Measurements from ENCODE around the gene XXYLT1. TPM values are rescaled to one million over a fixed set of nuclear protein-coding genes. Genes with fewer than 3 reads are reported as not detected.

Gene XXYLT1
- total and polyA plus RNA-seq, 9 donors = 17.2 to 30.7 (median 23.9) TPM

DNA sequence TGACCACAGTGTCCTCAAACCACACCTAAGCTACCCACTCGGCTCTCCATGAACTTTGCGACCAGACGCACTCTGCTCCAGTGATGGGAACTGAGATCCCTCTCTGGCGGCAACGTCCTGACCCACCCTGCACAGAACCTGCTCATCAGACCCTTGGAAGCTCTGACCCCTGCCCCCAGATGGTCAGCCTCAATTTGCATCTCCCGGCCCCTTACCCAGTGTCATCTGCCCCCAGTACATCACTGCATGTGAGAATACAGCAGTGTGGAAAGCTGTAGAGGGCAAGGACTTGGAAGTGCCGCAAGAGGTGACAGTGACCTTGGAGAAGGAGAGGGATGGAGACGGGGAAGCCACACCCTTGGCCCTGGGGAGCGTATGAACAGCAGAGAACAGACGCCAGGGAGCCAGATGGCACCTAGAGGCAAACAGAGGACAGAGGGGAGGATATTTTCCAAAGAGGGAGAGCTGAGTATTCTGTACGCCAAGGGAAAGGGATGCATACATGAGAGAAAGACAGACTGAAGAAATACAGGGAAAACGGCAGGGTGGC is 192.0 kb downstream of the XXYLT1 start:
- no peak for DNase-seq
- Histone ChIP-seq H3K27me3 (ENCODE audit: control insufficient read depth, insufficient read depth, low read length) (no peaks in the 10 kb centered on the region), H3K36me3 (ENCODE audit: control insufficient read depth, insufficient read depth, low read length) (no peaks in the 10 kb centered on the region), H3K27ac (ENCODE audit: low read length) (no peak overlapping the region), H3K9me3 (replicated peaks; ENCODE audit: control insufficient read depth, low read depth, low read length) (no peaks in the 10 kb centered on the region), H3K4me1 (ENCODE audit: control insufficient read depth, insufficient read depth, low read length) (peaks cover 57% of the 10 kb centered on the region), H3K4me3 (ENCODE audit: low read length) (no peak overlapping the region)
- 80% methylated on average over 10 of the region's 12 CpGs for WGBS (ENCODE audit: insufficient coverage)

DNA sequence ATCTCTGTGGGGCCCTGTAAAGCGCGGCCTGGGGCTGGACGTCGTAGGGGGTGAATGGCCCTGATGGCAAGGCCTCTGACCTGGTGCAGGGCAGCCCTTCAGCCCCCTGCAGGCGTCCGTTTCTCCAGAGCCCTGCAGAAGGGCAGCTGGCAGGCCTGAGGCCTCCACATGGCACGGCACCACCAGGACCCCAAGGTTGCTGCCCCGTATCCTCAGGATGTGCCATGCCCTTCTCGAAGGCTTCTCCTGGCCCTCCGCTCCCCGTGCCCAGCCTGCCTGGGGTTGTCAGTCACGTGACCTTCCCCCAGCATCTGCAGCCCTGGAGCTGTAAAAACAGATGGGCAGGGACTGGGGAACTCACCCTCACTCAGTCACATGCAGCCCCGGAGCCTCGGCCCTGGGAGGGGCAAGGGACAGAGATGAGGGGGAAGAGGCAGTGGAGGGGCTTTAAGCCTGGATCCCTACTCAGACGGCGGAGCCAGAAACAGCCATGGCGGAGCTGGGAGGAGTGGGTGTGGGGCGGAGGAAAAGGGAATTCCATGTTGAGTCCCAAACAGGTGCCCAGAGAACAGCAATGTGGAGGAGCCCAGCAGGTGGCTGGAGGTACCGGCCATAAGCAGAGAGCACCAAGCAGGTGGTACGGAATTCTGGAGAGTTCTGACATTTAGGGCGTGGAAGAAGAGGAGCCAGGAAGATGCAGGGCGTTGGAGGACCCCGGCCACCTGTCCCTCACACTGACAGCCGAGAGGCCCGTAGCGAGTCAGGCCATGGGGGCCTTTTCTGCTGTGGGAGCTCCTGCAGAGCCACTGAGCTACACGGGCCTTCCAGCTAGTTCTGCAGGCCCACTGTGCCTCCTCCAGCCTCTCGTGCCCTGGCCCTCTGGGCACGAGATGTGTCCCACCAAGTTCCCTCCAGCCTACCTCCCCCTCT is 193.1 kb downstream of the XXYLT1 start:
- no peak for DNase-seq
- Histone ChIP-seq H3K27me3 (ENCODE audit: control insufficient read depth, insufficient read depth, low read length) (no peaks in the 10 kb centered on the region), H3K9me3 (replicated peaks; ENCODE audit: control insufficient read depth, low read depth, low read length) (no peaks in the 10 kb centered on the region), H3K4me1 (ENCODE audit: control insufficient read depth, insufficient read depth, low read length) (peaks cover 57% of the 10 kb centered on the region), H3K4me3 (ENCODE audit: low read length) (no peak overlapping the region), H3K36me3 (ENCODE audit: control insufficient read depth, insufficient read depth, low read length) (no peaks in the 10 kb centered on the region), H3K27ac (ENCODE audit: low read length) (no peak overlapping the region)
- WGBS (ENCODE audit: insufficient coverage) = 78% methylated on average over 25 of the region's 29 CpGs

DNA sequence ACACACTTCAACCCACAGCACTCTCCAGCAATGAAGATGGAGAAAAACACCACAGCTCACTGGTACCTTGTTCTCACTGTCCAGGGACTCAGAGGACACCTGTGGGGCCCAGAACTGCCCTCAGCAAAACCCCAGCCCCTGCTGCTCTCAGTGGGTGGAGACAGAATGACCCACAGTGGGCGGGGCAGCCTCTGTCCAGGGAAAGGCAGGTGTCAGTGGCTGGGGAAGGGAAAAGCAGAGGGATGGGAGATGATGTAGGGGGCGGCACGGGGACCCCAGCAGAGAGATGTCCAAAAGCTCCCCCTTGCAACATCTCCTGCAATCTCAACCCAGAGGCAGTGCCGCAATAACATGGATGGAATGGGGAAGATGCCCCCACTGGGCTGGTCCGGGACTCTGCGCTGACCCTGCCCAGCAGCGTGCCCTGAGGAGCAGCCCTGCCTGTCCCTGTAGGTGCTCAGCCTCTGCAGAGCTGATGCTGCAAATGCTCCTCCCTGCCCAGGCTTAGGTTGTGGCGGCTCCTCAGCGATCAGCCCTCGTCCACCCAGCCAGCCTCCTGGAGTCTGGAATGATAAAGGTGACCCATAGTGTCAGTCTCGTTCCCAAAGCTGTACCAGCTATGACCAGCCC is 193.9 kb downstream of the XXYLT1 start:
- Histone ChIP-seq H3K27me3 (ENCODE audit: control insufficient read depth, insufficient read depth, low read length) (no peaks in the 10 kb centered on the region), H3K4me1 (ENCODE audit: control insufficient read depth, insufficient read depth, low read length) (peaks cover 56% of the 10 kb centered on the region), H3K4me3 (ENCODE audit: low read length) (no peak overlapping the region), H3K36me3 (ENCODE audit: control insufficient read depth, insufficient read depth, low read length) (no peaks in the 10 kb centered on the region), H3K27ac (ENCODE audit: low read length) (no peak overlapping the region), H3K9me3 (replicated peaks; ENCODE audit: control insufficient read depth, low read depth, low read length) (no peaks in the 10 kb centered on the region)
- DNase-seq = no peak
- 97% methylated on average over 8 of the region's 11 CpGs for WGBS (ENCODE audit: insufficient coverage)

DNA sequence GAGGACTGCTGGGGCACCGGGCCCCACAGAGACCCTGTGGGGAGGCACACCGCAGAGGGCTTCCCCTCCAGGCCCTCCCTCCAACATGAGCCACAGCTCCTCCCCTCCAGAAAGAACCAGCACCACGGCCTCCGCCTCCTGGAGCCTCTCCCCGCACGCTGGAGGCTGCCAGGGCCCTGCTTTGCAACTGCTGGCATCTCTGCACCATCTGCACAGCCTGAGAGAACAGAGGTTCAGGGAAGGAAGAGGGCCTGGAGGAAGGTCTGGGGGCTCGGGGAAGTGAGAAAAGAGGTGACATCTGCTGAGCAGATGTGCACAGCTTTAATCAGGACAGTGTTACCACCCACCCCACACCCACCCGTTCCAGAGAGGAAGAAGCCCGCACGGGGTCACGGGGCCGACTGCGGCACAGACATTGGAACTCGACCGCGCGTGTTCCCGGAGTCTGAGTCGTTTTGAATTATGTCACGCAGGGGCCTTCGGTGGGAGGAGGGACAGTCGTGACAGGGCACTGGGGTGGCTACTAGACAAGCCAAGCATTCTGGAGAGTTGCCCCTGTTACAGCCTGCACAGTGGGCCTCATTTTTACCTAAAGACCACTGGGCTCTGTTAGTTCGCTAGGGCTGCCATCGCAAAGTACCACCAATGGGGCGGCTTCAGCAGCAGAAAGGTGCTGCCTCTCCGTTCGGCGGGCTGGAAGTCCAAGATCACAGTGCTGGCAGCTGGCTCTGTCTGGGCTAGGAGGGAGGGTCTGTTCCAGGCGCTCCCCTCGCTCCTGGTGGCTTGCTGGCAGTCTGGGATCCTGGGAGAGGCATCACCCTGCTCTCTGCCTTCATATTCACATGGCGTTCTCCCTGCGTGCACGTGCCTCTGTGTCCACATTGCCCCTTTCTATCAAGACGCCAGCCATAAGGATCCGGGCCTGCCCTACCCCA is 194.8 kb downstream of the XXYLT1 start:
- no peak overlapping the region for H3K4me3 ChIP-seq (ENCODE audit: low read length)
- H3K4me1 ChIP-seq (ENCODE audit: control insufficient read depth, insufficient read depth, low read length) = peaks cover 55% of the 10 kb centered on the region
- H3K27me3 ChIP-seq (ENCODE audit: control insufficient read depth, insufficient read depth, low read length) = no peaks in the 10 kb centered on the region
- H3K36me3 ChIP-seq (ENCODE audit: control insufficient read depth, insufficient read depth, low read length) = no peaks in the 10 kb centered on the region
- DNase-seq = no peak
- no peak overlapping the region for H3K27ac ChIP-seq (ENCODE audit: low read length)
- H3K9me3 ChIP-seq (replicated peaks; ENCODE audit: control insufficient read depth, low read depth, low read length) = no peaks in the 10 kb centered on the region
- 64% methylated on average over 27 of the region's 35 CpGs for WGBS (ENCODE audit: insufficient coverage)

DNA sequence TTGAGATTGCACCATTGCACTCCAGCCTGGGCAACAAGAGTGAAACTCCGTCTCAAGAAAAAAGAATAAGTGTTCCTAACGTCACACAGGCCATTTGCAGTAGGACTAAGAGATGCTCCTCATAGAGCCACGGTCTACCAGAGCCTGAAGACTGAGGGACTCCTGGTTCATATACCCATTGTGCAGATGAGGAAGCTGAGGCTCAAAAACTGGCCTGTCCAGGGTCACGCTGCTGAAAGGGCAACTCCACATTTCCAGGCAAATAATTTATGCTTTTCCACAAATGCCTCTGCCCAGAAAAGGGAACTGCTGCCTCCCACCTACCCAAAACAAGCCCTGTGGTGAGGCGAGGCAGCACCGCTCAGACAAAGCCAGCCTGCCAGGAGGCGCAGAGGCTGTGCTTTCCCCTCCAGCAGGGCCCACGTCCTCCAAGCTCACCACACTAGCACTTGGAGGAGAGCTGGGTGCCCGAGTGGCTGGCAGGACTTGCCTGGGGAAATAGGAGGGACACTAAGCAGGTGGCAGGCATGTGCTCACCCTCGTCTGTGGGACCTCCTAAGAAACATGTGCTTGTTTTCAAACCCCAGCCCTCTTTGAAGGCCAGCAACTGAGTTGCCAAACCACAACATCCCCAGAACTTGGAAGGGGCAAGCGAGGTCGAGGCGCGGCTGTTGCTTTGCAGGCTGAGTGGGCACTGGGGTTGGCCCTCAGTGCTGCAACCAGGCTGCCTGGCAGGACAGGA is 195.6 kb downstream of the XXYLT1 start:
- Histone ChIP-seq H3K27me3 (ENCODE audit: control insufficient read depth, insufficient read depth, low read length) (no peaks in the 10 kb centered on the region), H3K4me3 (ENCODE audit: low read length) (no peak overlapping the region), H3K36me3 (ENCODE audit: control insufficient read depth, insufficient read depth, low read length) (no peaks in the 10 kb centered on the region), H3K9me3 (replicated peaks; ENCODE audit: control insufficient read depth, low read depth, low read length) (no peaks in the 10 kb centered on the region), H3K4me1 (ENCODE audit: control insufficient read depth, insufficient read depth, low read length) (peaks cover 49% of the 10 kb centered on the region), H3K27ac (ENCODE audit: low read length) (no peak overlapping the region)
- no peak for DNase-seq
- 88% methylated on average over 9 of the region's 14 CpGs for WGBS (ENCODE audit: insufficient coverage)

DNA sequence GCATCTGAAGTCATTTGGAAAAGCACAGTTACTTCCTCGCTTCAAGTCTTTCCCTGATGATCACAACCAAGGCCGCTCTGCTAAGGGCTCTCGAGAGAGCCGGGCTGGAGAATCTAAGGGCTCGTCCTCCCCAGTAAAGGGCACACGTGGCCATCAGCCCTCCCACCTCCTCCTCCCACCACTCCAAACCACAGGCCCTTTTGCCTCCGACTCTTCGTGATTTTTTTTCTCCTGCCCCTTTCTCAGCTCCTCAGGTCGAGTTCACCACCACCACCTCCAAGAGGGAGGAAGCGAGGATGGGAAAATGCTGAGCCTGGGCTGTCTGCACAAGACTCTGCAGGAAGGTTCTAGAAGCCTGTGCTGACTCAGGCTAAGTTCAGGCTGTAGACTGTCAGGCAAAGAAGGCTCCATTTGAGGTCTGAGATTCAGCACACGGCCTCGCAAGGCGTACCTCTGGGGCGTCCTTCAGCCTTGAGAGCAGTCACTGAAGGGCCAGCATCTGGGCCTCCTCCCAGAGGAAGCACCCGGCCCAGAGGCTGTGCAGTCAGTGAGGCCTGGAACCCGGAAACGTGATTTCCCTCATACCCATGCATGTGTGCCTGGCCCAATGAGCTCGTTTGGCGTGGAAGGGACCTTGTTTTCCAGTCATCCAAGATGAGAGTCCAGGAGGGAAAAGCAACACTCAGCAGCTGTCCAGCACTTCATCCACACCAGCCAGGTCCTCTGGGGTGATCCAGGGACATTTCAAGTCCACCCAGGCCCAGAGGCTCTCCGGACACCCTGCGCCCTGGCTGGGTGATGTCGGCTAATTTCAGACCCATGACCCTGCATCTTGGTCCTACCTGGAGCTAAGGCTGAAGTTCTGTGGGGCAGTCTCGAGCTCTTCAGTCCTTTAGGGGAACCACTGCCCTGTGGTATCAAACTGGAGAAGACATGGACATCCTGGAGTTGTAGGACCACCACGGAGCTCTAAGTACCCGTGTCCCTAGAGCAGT is 196.8 kb downstream of the XXYLT1 start:
- Histone ChIP-seq H3K4me1 (ENCODE audit: control insufficient read depth, insufficient read depth, low read length) (peaks cover 38% of the 10 kb centered on the region), H3K27ac (ENCODE audit: low read length) (no peak overlapping the region), H3K27me3 (ENCODE audit: control insufficient read depth, insufficient read depth, low read length) (no peaks in the 10 kb centered on the region), H3K36me3 (ENCODE audit: control insufficient read depth, insufficient read depth, low read length) (peaks cover 5% of the 10 kb centered on the region), H3K9me3 (replicated peaks; ENCODE audit: control insufficient read depth, low read depth, low read length) (no peaks in the 10 kb centered on the region), H3K4me3 (ENCODE audit: low read length) (no peak overlapping the region)
- no peak for DNase-seq
- WGBS (ENCODE audit: insufficient coverage) = 88% methylated on average over 18 of the region's 25 CpGs

DNA sequence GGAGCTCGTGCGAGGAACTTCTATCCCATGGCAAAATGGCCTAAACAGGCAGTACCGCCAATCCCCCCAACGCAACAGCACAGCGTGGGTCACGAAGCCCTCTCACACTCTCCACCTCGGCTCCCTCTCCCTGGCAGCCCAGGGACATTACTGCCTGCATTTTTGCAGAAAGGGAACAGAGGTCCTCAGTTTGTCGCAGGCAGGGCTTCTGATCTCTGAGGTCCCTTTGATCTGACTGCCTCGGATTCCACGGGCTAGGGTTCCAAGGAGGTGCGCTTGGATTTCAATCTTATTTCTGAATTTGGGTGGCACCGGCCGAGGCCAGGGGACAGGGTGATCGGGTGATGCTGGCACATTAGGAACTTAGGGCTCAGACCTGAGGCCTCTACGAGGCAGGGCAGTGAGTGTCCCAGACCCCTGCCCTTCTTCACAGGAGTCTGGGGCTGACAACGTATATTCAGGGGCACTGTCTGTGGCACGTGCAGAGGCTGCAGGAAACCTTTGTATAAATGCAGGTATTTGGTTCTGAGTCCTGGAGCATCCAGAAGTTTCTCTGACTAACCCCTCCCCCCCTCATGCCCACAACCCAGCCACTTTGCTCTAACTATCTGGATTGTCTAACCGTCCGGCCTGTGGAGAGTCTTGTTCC is 197.9 kb downstream of the XXYLT1 start:
- DNase-seq = no peak
- 85% methylated on average over 17 of the region's 19 CpGs for WGBS (ENCODE audit: insufficient coverage)
- H3K4me3 ChIP-seq (ENCODE audit: low read length) = no peak overlapping the region
- peaks cover 13% of the 10 kb centered on the region for H3K36me3 ChIP-seq (ENCODE audit: control insufficient read depth, insufficient read depth, low read length)
- H3K4me1 ChIP-seq (ENCODE audit: control insufficient read depth, insufficient read depth, low read length) = peaks cover 28% of the 10 kb centered on the region
- H3K9me3 ChIP-seq (replicated peaks; ENCODE audit: control insufficient read depth, low read depth, low read length) = no peaks in the 10 kb centered on the region
- no peaks in the 10 kb centered on the region for H3K27me3 ChIP-seq (ENCODE audit: control insufficient read depth, insufficient read depth, low read length)
- no peak overlapping the region for H3K27ac ChIP-seq (ENCODE audit: low read length)

DNA sequence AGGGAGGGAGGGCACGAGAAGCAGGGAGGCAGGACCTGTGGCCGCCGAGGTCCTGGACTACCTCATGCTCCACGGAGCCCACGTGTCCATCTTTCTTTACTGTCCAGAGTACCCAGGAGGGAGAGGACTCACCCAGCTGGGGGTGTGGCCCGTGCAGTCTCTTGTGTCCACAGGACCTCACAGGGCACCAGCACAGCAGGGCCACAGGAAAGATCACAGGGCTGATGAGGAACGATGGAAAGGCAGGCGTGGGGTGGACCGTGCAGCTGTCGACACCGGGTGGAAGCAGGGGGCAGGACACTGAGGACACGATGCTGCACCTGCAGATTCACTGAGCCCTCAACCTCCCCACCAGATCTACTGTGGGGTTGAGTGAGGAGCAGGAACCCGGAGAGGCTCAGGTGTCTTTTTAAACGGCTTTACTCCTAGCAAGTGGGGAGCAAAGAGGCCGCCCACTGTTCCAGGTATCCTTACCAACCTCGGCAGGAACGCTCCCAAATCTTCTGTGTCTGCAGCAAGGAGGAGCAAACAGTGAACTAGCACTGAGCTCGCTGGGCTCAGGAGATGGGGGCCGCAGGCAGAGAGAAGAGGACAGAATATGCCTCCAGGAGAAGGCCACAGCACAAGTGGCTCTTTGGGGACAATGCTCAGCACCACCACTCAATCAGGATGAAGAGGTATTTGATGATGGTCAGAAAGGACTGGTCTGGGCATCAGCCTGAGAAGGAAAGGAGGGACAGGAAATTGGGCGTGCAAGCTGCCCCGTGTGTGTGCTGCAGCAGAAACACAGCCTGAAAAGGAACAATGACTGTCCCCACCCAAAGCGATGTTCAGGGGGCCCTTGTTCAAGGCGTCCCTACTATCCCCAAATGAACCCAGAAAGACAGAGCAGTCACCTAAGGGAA is 198.8 kb downstream of the XXYLT1 start:
- H3K27me3 ChIP-seq (ENCODE audit: control insufficient read depth, insufficient read depth, low read length) = no peaks in the 10 kb centered on the region
- no peak for DNase-seq
- H3K9me3 ChIP-seq (replicated peaks; ENCODE audit: control insufficient read depth, low read depth, low read length) = no peaks in the 10 kb centered on the region
- no peak overlapping the region for H3K27ac ChIP-seq (ENCODE audit: low read length)
- H3K36me3 ChIP-seq (ENCODE audit: control insufficient read depth, insufficient read depth, low read length) = peaks cover 17% of the 10 kb centered on the region
- peaks cover 22% of the 10 kb centered on the region for H3K4me1 ChIP-seq (ENCODE audit: control insufficient read depth, insufficient read depth, low read length)
- WGBS (ENCODE audit: insufficient coverage) = 83% methylated on average over 14 of the region's 23 CpGs
- H3K4me3 ChIP-seq (ENCODE audit: low read length) = no peak overlapping the region

All from muscle of leg (tissue), 11 donors.